Mesothelial cell of epicardium (in vitro differentiated cells): ENCODE results near the gene UTS2B. TPM values are rescaled to one million over a fixed set of nuclear protein-coding genes. Genes with fewer than 3 reads are reported as not detected.

ENCODE experiments used
- DNase-seq, 2 experiments: peaks; one replicate each; pipeline ENCODE4 v3.0.0; 2021; ENCODE audit warnings: low spot score in 2 of 2; ENCODE audit not compliant: unreplicated experiment in 2 of 2
- H3K27ac Mint-ChIP-seq: 2 replicates; pipeline ENCODE4 v1.8.0; 2021; ENCODE audit warnings: mixed read lengths
- H3K27me3 Mint-ChIP-seq: 2 replicates; pipeline ENCODE4 v1.8.0; 2021; ENCODE audit warnings: low read depth, mixed read lengths
- H3K36me3 Mint-ChIP-seq: 2 replicates; pipeline ENCODE4 v1.8.0; 2021; ENCODE audit warnings: mixed read lengths
- H3K4me1 Mint-ChIP-seq: 2 replicates; pipeline ENCODE4 v1.8.0; 2021; ENCODE audit warnings: mixed read lengths
- H3K4me3 Mint-ChIP-seq: 2 replicates; pipeline ENCODE4 v1.8.0; 2021; ENCODE audit warnings: mild to moderate bottlenecking, moderate library complexity, mixed read lengths
- H3K9me3 Mint-ChIP-seq: 2 replicates; pipeline ENCODE4 v1.8.0; 2021; ENCODE audit warnings: mixed read lengths
- CTCF ChIP-seq: fragments of 200-600 bp; sonication (generic); IDR thresholded peaks from one replicate; pipeline ENCODE4 v1.5.0; 2021; ENCODE audit warnings: antibody characterized with exemption; ENCODE audit not compliant: unreplicated experiment
- total RNA-seq: library from RNA; stranded (reverse); gene quantifications from 3 replicates; pipeline ENCODE4 v1.2.1, GENCODE V29; 2021

The UTS2B gene
- total RNA-seq, 1 donor from 2014 or later: 0.60 TPM

GRCh38 chr3:191301017-191301416 lies 29.3 kb downstream of the UTS2B start:
- no peaks in the 10 kb centered on the region for H3K9me3 Mint-ChIP-seq
- no peak overlapping the region for H3K27ac Mint-ChIP-seq
- H3K27me3 Mint-ChIP-seq: no peaks in the 10 kb centered on the region
- no peaks in the 10 kb centered on the region for H3K36me3 Mint-ChIP-seq
- TF ChIP-seq CTCF: no peak
- no peak for DNase-seq
- H3K4me1 Mint-ChIP-seq: peaks cover 7% of the 10 kb centered on the region
- no peak overlapping the region for H3K4me3 Mint-ChIP-seq

- Mint-ChIP-seq H3K4me3 (no peak overlapping the region), H3K27ac (no peak overlapping the region), H3K27me3 (no peaks in the 10 kb centered on the region), H3K4me1 (peaks cover 7% of the 10 kb centered on the region), H3K9me3 (no peaks in the 10 kb centered on the region), H3K36me3 (no peaks in the 10 kb centered on the region)
- DNase-seq: no peak
- TF ChIP-seq CTCF: no peak
Measured at GRCh38 chr3:191300422-191300821, 29.9 kb downstream of the UTS2B start.

- no peaks in the 10 kb centered on the region for H3K27me3 Mint-ChIP-seq
- no peak for TF ChIP-seq CTCF
- DNase-seq: no peak
- H3K27ac Mint-ChIP-seq: no peak overlapping the region
- H3K36me3 Mint-ChIP-seq: no peaks in the 10 kb centered on the region
- H3K9me3 Mint-ChIP-seq: no peaks in the 10 kb centered on the region
- H3K4me3 Mint-ChIP-seq: no peak overlapping the region
- H3K4me1 Mint-ChIP-seq: peaks cover 7% of the 10 kb centered on the region
Measured at GRCh38 chr3:191298846-191299245, 31.5 kb downstream of the UTS2B start.

- Mint-ChIP-seq H3K4me3 (no peak overlapping the region), H3K36me3 (no peaks in the 10 kb centered on the region), H3K9me3 (no peaks in the 10 kb centered on the region), H3K27me3 (no peaks in the 10 kb centered on the region), H3K27ac (no peak overlapping the region), H3K4me1 (no peaks in the 10 kb centered on the region)
- DNase-seq: no peak
- no peak for TF ChIP-seq CTCF
Measured at GRCh38 chr3:191296041-191296541, 34.2 kb downstream of the UTS2B start.

GRCh38 chr3:191294291-191294690 lies 36.0 kb downstream of the UTS2B start:
- Mint-ChIP-seq H3K9me3 (no peaks in the 10 kb centered on the region), H3K27ac (no peak overlapping the region), H3K4me3 (no peak overlapping the region), H3K36me3 (no peaks in the 10 kb centered on the region), H3K4me1 (no peaks in the 10 kb centered on the region), H3K27me3 (no peaks in the 10 kb centered on the region)
- TF ChIP-seq CTCF: no peak
- no peak for DNase-seq
